KBM-7 (cell line): ENCODE data around the gene GRIA2.

Source experiments
- DNase-seq: peaks from one replicate; pipeline ENCODE4 v3.0.0-alpha.2; 2015
- in situ Hi-C: fragments of 300-500 bp; cut with MboI; formaldehyde crosslinking; loops from 2 replicates; pipeline ENCODE4 v1.14.3; 2020; ENCODE audit warnings: low sequenced_read_pairs, low pct_unique_long_range_greater_than_20kb, mixed read lengths

The GRIA2 gene

DNA sequence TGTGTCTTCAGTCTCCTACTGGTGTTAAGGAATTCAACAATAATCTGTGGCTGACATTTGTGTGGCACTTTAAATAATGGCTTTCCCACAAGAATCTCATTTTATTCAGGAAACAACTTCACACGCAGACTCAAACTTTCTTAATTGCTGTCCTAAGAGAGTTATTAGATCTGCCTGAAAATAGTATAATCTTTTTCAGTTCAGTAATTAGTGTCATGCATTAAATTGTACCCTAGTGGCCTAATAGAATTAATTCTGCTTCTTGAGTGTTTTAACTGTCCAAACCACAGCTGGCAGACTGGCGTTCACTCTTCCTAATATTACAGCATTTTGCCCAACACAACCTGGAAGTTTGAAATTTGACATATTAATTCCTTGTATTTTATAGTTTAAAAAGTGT, 107.1 kb downstream of the GRIA2 start:
- DNase-seq = no peak
- in situ Hi-C loops = no loop called here

DNA sequence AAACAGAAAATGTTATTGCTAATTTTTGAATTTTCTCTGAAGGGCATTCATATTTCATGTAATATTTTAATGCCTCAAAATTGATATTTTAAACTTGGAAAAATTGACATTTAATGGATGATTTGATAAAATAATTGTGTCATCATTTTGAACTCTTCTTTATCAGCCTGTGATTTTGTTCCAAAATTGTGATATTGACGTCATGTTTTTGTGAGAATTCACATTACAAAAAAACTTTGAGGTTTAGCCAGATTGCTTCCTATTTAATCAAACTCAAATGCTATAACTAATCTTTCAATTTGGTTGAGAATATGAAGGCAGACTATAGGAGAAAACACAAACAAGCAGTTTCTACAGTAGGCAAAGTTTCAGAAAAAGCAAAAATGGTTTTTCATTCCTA, 137.4 kb downstream of the GRIA2 start:
- in situ Hi-C loops = no loop called here
- no peak for DNase-seq

DNA sequence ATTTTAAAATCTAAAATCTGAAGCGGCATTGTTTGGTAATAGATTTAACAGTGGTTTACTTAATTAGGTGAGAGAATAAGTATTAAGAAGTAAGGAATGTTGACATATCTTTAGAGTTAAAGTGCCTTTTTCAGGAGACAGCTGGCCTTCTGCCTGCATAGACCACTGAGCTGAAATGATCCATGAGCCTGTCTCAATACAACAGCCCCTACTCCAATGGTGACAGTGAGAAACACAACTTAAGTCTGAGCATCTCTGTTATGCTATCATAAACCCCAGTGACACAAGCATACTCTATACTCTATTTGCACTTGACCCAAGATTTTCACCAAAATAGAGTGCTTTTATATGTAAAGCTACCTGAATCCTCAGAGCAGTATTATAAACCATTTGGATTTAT, 137.9 kb downstream of the GRIA2 start:
- in situ Hi-C loops = no loop called here
- no peak for DNase-seq

DNA sequence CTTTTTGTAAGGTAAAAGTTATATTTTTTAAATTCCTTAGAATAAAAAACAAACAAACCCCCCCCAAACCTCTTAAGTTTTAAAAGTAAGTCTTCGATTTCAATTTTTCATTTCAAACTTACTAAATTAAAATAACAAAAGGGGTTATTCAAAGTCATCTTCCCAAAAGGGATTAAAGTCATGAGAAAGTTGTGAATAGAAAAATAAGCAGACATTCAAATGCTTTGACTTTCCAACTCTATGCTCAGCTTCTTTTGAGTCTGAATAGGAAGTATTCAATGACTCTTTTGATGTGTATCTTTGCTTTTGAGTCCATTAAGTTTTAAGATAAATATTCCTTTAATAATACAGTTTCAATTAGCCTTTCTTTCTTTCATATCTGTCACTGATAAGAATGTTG, 138.3 kb downstream of the GRIA2 start:
- in situ Hi-C loops = no loop called here
- no peak for DNase-seq

DNA sequence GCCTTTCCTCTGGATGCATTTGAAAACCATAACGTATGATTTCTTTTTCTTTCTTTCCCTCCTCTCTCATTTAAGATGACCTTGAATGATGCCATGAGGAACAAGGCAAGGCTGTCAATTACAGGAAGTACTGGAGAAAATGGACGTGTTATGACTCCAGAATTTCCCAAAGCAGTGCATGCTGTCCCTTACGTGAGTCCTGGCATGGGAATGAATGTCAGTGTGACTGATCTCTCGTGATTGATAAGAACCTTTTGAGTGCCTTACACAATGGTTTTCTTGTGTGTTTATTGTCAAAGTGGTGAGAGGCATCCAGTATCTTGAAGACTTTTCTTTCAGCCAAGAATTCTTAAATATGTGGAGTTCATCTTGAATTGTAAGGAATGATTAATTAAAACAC, 142.8 kb downstream of the GRIA2 start:
- in situ Hi-C loops = no loop called here
- no peak for DNase-seq

DNA sequence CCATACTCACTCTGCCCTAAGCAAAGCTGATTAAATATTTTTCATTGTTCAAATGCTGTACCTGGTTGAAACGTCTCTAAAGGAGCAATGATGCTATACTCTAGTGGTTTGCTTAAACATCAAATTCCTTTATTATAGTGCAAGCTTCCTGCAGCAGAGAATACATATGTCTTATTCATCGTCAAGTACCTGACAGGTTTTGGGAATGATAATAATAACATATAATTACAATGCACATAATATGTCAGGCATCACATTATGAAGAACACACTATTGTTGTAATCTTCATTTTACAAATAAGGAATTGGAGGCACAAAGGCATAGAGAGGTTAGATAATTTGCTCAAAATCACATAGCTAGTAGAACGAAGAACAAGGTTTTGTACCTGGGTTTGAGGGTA, 151.6 kb downstream of the GRIA2 start:
- no peak for DNase-seq
- in situ Hi-C loops = no loop called here

DNA sequence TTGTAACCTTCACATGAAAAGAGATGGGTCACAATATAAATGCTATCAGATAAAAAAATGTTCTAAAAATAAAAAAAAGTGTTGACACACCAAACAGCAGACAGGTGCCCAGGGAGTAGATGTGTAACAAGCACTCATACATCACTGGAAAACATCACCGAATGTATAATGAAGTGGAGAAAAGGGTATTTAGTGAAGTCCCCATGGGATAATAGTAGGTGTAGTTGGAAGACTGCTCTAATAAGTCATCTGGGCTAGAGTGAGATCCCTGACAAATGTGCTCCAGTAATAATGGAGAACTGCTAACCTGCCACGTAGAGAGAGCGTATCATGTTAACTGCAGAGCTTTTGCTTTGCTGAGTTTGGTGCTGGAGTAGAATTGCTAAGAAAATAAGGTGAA, 152.0 kb downstream of the GRIA2 start:
- in situ Hi-C loops = no loop called here
- DNase-seq = no peak

DNA sequence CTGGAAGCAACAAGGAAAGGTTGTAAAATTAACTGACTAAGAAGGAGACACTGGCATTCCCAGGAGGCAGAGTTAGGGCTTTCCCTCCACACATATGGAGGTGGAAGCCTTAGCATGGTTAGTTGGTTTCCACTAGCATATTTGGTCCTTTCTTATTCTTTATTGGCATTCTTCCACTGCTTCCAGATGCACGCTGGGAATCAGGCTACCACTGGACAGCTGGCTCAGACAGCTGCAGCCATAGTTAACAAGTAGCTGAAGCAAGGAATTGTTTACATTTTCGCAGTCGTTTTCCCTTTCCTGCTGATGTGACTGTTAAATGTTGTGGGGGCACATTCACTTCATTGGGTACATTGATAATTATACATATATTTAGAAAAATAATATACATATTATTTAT, 169.2 kb downstream of the GRIA2 start:
- in situ Hi-C loops = no loop called here
- no peak for DNase-seq

DNA sequence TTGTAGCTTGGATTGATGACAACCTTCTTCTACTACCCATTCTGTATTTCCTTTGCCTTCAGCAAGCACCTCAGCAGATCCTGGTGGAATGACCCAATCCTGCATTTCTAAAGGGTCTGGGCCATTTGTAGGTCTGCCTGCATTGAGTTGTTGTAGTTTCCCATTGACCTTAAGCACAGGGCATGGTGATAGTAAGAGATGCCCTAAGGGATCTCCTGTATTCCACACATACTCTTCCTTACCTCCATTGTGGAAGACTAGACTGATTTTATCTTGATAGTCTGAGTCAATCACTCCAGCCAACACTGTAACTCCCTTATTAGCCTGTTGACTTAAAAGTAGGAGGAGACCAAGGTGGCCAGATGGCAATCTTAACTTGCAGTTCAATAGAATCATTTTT, 184.5 kb downstream of the GRIA2 start:
- no peak for DNase-seq
- in situ Hi-C loops = no loop called here
